Choroid plexus epithelial cell (primary cell): ENCODE results near the gene LRRC43.
"Not testable (repeated sequence)": the region's sequence is repeated elsewhere in the genome, so short reads cannot be mapped to it uniquely, and the experiment has no call there.

ENCODE experiments used
- DNase-seq: peaks from one replicate; pipeline ENCODE4 v3.0.0-alpha.2; 2010; ENCODE audit warnings: low read depth
- H3K4me3 ChIP-seq: 2 replicates; pipeline ENCODE4 v1.5.1; 2011; ENCODE audit warnings: low read depth, mild to moderate bottlenecking, control low read depth, low read length, moderate library complexity
- CTCF ChIP-seq: conservative IDR thresholded peaks from 2 replicates; pipeline ENCODE4 v1.5.1; 2011; ENCODE audit warnings: low read depth, mild to moderate bottlenecking, control low read depth, inconsistent platforms, low read length, moderate library complexity

The LRRC43 gene

GRCh38 chr12:122200541-122201175, 17.7 kb downstream of the LRRC43 start:
- H3K4me3 ChIP-seq = no peak overlapping the region
- no peak for TF ChIP-seq CTCF
- DNase-seq = no peak

GRCh38 chr12:122201381-122201780, 18.5 kb downstream of the LRRC43 start:
- no peak for DNase-seq
- TF ChIP-seq CTCF = no peak
- H3K4me3 ChIP-seq = no peak overlapping the region

DNA sequence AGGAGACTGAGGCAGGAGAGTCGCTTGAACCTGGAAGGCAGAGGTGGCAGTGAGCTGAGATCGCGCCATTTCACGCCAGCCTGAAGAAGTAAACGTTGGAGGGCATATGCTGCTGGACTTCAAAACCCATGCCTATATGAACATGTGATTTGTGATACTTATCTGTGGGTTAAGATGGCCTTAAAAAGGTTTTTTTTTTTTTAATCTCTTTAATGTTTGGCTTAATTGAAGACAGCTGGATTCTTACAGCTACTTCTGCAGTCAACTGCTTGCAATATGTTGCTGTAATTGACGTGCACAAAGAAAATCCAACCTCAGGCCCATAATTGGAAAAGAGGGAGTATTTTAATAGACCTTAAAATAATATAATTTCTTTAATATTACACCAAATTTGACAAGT, 19.1 kb downstream of the LRRC43 start:
- no peak for TF ChIP-seq CTCF
- DNase-seq = no peak
- H3K4me3 ChIP-seq = no peak overlapping the region

DNA sequence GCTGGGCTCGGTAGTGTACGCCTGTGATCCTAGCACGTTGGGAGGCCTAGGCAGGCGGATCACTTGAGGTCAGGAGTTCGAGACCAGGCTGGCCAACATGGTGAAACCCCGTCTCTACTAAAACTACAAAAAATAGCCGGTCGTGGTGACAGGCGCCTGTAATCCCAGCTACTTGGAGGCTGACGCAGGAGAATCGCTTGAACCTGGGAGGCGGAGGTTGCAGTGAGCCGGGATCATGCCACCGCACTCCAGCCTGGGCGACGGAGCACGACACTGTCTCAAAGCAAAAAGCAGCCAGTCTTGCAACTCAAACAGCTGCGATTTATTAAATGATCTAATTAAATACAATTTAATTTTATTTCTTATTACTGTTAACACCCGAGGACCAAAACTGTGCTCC, 19.9 kb downstream of the LRRC43 start:
- DNase-seq = not testable (repeated sequence)
- peak overlapping the region; percentile 58 for H3K4me3 ChIP-seq

GRCh38 chr12:122203301-122204166, 20.6 kb downstream of the LRRC43 start, which contains the start of gene B3GNT4:
Gene B3GNT4, plus strand, starts transcription at chr12:122203709. Its CDS starts 910 bp downstream, at chr12:122204619.
- peak within 1 kb of the TSS; percentile 58 for H3K4me3 ChIP-seq
- no peak for TF ChIP-seq CTCF
- DNase-seq = peak; percentile 44

- DNase-seq = no peak
- no peak for TF ChIP-seq CTCF
- peak overlapping the region; percentile 42 for H3K4me3 ChIP-seq
These were observed 21.5 kb downstream of the LRRC43 start for GRCh38 chr12:122204167-122205052.
